BJ (cell line): ENCODE data around the gene SORBS1. TPM values are rescaled to one million over a fixed set of nuclear protein-coding genes. Genes with fewer than 3 reads are reported as not detected.

Experiments
- CTCF ChIA-PET: fragments of 350-600 bp; formaldehyde crosslinking; extraction: SDS; loops from one replicate; lab custom pipeline; 2021; ENCODE audit warnings: antibody characterized with exemption, inconsistent platforms; lab: Yijun Ruan, JAX
- POLR2A ChIA-PET: fragments of 300-600 bp; sonication (Branson Sonifier 250); formaldehyde crosslinking; extraction: SDS; loops from one replicate; lab custom pipeline; 2021; ENCODE audit warnings: antibody characterized with exemption; lab: Charles Lee
- DNase-seq: peaks from one replicate; pipeline ENCODE4 v3.0.0-alpha.2; 2011; ENCODE audit warnings: low read depth
- H3K27me3 ChIP-seq: 2 replicates; pipeline ENCODE4 v1.6.0; 2011; ENCODE audit warnings: low read length; ENCODE audit not compliant: control insufficient read depth, insufficient read depth
- H3K36me3 ChIP-seq: 2 replicates; pipeline ENCODE4 v1.5.1; 2011; ENCODE audit warnings: low read length; ENCODE audit not compliant: control insufficient read depth, insufficient read depth
- H3K4me3 ChIP-seq: 2 replicates; pipeline ENCODE4 v1.5.1; 2011; ENCODE audit warnings: low read depth, mild to moderate bottlenecking, control low read depth, low read length
- CTCF ChIP-seq: IDR thresholded peaks from 2 replicates; pipeline ENCODE4 v1.5.1; 2011; ENCODE audit warnings: low read depth, mild to moderate bottlenecking, control low read depth, inconsistent platforms, low read length, moderate library complexity; ENCODE audit not compliant: insufficient read depth
- polyA plus RNA-seq: library from polyadenylated mRNA; depleted of rRNA; stranded (reverse); fragments of >200 nt; gene quantifications from 2 replicates; pipeline ENCODE4 v1.2.3, GENCODE V29; 2011

Gene SORBS1
- polyA plus RNA-seq, 1 experiment = 1.8 TPM

DNA sequence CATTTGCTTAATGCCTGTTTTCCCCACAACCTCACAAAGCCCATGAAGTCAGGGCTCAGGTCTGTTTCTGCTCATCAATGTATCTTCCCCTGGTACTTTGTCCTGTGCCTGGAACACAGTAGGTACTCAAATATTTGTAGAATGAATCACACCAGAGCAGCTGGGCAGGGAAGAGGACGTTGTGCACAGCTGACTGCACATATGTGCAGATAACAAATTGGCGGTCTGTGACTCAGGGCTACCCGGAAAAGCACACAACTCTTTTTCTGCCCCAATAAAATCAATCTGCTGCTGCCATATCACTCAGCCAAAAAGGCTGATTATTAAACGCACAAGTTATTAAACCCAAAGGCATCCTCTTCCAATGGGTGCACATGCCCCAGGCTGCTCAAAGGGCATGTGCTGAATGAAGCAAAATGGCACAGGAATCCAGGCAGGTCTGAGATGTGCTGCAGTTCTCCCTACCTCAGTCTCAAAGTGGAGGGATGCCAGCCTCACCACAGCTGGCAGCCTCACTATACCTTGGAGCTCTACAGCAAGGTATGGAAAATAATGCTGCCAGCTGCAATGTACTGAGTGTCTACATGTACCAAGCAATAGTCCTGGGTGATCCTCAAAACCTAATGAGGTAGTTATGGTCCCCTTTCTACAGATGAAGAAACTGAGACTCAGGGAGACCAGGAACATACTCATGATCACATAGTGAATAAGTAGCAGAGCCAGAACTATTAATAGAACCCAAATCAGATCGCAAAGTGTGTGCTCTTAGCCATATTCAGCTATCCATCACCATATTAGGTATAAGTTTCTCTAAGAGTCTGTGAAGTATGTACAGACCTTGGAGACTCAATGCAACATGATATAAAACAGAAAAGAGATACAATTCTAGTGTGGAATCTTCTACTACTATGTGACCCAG lies 43.4 kb downstream of the SORBS1 start:
- DNase-seq = no peak
- H3K27me3 ChIP-seq = no peaks in the 10 kb centered on the region
- no peak for TF ChIP-seq CTCF
- POLR2A ChIA-PET = no interaction called here
- no peaks in the 10 kb centered on the region for H3K36me3 ChIP-seq
- no peak overlapping the region for H3K4me3 ChIP-seq
- CTCF ChIA-PET = no interaction called here

- H3K4me3 ChIP-seq = no peak overlapping the region
- H3K27me3 ChIP-seq = no peaks in the 10 kb centered on the region; the same call in 1 of the 2 replicates
- POLR2A ChIA-PET = no interaction called here
- CTCF ChIA-PET = no interaction called here
- TF ChIP-seq CTCF = no peak
- DNase-seq = no peak
- no peaks in the 10 kb centered on the region for H3K36me3 ChIP-seq
These were observed 44.3 kb downstream of the SORBS1 start for GRCh38 chr10:95516774-95517373.

DNA sequence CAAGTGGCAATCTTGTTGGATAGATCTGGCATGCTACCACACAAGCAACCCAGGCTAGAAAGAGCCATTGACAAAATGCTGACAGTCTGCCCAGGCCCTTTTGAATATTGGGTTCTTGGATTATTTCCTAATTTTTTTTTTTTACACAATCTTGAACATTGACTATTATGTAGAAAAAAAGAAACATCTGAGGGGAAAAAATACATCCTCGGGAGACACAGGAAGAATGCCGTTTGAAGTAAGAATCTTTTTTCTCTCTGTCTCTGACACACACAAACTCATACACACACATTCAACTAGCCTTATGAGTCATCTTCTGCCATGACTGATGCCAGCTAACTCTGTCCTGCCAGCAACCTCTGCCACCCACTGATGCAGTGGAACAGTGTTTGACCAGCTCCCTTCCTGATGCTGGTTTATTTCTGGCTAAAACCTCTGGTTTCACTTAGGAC lies 47.2 kb downstream of the SORBS1 start:
- Histone ChIP-seq H3K36me3 (no peaks in the 10 kb centered on the region), H3K27me3 (no peaks in the 10 kb centered on the region; the same call in 1 of the 2 replicates), H3K4me3 (no peak overlapping the region)
- TF ChIP-seq CTCF = no peak
- CTCF ChIA-PET = no interaction called here
- POLR2A ChIA-PET = no interaction called here
- no peak for DNase-seq

GRCh38 chr10:95513008-95513589 lies 48.1 kb downstream of the SORBS1 start:
- POLR2A ChIA-PET = no interaction called here

More at GRCh38 chr10:95513008-95513589, 48.1 kb downstream of the SORBS1 start:
- Histone ChIP-seq H3K4me3 (no peak overlapping the region), H3K36me3 (no peaks in the 10 kb centered on the region), H3K27me3 (no peaks in the 10 kb centered on the region; the same call in 1 of the 2 replicates)
- CTCF ChIA-PET = no interaction called here
- TF ChIP-seq CTCF = no peak
- DNase-seq = no peak
